HUES48 (cell line): ENCODE results near the gene ABHD5.

Experiments used
- H3K27ac ChIP-seq: one replicate; pipeline ENCODE4 v1.7.0; 2013; ENCODE audit warnings: low read depth, low read length, inconsistent platforms
- H3K27me3 ChIP-seq: 2 replicates; pipeline ENCODE4 v1.6.1; 2013; ENCODE audit warnings: mild to moderate bottlenecking, low read length; ENCODE audit not compliant: control insufficient read depth, insufficient read depth
- H3K36me3 ChIP-seq: 2 replicates; pipeline ENCODE4 v1.6.1; 2013; ENCODE audit warnings: low read length; ENCODE audit not compliant: control insufficient read depth, insufficient read depth
- H3K4me1 ChIP-seq: 2 replicates; pipeline ENCODE4 v1.6.1; 2013; ENCODE audit warnings: mild to moderate bottlenecking, low read length; ENCODE audit not compliant: control insufficient read depth, insufficient read depth
- H3K4me3 ChIP-seq: 2 replicates; pipeline ENCODE4 v1.5.1; 2013; ENCODE audit warnings: mild to moderate bottlenecking, low read depth, low read length
- H3K9ac ChIP-seq: 2 replicates; pipeline ENCODE4 v1.6.1; 2013; ENCODE audit warnings: mild to moderate bottlenecking, low read depth, low read length, moderate library complexity
- H3K9me3 ChIP-seq: 2 replicates; pipeline ENCODE4 v1.6.1; 2013; ENCODE audit warnings: low read length; ENCODE audit not compliant: control insufficient read depth, insufficient read depth

ABHD5 gene

DNA sequence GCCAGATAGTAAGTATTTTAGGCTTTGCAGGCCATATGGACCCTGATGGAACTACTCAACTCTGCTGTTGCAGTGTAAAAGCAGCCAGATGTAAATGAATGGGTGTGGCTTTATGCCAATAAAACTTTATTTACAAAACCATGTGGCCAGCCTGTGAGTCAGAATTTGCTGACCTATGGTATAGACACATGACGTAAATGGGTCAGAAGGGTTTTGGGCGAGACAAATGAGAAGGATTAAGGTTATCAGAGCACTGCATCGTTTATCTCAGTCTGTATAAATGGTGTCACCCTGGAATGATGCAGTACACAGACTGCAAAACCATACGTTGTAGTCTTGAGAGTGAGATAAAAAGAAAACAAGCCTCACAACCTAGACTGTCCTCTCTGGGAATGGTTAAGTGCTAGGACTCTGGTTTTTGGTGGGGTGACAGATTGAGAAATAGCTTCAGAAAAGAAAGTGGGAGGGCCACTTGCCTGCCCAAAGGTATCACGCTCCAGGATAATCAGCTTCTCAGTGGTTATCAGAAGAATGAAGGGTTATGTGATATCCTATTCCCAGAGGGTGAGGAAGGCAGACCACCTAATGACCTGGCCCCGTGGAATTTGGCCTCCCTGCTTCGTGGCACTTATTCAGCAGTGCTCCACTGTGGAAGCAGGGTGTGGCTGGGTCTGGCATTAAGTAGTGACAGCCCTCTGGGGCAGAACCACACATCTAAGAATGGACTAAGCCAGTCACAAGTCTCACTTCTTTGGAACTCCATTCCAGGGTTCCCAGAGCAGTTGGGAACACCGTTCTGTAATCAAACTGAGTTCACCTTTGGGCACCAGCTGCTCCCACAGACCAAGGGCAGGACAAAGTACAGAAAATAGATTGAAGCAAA, 46.1 kb downstream of the ABHD5 start:
- Histone ChIP-seq H3K27me3 (no peaks in the 10 kb centered on the region), H3K4me3 (no peak overlapping the region), H3K27ac (no peak overlapping the region), H3K9me3 (no peaks in the 10 kb centered on the region), H3K4me1 (peaks cover 17% of the 10 kb centered on the region), H3K36me3 (no peaks in the 10 kb centered on the region), H3K9ac (no peak overlapping the region)

DNA sequence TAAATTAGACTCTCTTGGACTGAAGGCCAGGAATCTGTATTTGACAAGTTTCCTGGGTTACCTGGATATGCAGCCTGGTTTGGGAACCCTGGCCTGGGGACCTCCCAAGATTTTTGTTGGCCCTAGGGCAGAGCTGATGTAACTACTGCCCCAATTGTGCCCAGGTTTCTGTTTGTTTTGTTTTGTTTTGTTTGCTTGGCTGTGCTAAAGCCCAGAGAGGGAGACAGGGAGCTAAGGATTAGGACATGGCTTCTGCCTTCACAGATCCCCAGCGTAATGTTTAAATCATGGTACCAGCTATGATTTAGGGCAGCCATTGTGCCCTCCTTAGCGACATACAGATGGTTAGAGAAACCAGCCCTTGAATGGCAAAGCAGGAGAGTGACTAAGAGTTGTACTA, 47.6 kb downstream of the ABHD5 start:
- Histone ChIP-seq H3K4me1 (peaks cover 10% of the 10 kb centered on the region), H3K27ac (no peak overlapping the region), H3K27me3 (no peaks in the 10 kb centered on the region), H3K4me3 (no peak overlapping the region), H3K36me3 (no peaks in the 10 kb centered on the region), H3K9me3 (no peaks in the 10 kb centered on the region), H3K9ac (no peak overlapping the region)

DNA sequence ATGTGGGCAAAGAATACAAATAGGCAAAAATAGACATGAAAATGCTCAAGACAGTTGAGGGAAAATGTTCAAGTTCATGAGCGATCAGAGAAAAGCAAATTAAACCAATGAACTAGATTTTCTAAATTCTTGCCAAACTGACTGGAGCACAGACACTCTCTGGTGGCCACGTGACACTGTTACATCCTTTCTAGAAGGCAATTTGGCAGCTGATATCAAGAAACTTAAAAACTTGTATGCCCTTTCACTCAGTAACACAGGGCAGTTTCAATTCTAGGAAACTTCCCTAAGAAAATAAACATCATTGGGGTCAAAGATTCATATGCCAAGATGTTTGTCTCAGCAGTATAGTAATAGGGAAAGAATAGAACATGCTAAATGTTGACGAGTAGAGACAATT, 52.2 kb downstream of the ABHD5 start:
- Histone ChIP-seq H3K36me3 (no peaks in the 10 kb centered on the region), H3K4me1 (no peaks in the 10 kb centered on the region), H3K27ac (no peak overlapping the region), H3K9me3 (no peaks in the 10 kb centered on the region), H3K27me3 (no peaks in the 10 kb centered on the region), H3K9ac (no peak overlapping the region), H3K4me3 (no peak overlapping the region)

DNA sequence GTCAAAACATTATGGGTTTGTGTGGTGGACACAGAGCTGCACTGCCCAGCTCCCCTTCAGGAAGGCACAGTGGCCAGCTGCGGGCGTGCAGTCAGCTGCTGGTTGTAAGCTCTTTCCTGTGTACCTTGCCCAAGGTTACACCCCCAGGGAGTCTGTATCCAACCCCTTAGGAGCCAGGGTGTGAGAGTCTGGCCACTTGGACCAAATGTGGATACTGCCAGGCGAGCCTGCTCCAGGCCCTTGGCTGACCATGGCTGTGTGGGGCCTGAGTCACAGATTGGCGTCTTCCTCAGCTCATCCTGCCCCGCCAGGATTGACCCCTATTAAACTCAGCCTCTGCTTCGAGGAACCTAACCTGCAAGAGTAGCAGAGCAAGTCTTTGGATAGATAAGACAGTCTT, 56.9 kb downstream of the ABHD5 start:
- Histone ChIP-seq H3K36me3 (no peaks in the 10 kb centered on the region), H3K4me3 (no peak overlapping the region), H3K27ac (no peak overlapping the region), H3K27me3 (no peaks in the 10 kb centered on the region), H3K4me1 (no peaks in the 10 kb centered on the region), H3K9me3 (no peaks in the 10 kb centered on the region), H3K9ac (no peak overlapping the region)

DNA sequence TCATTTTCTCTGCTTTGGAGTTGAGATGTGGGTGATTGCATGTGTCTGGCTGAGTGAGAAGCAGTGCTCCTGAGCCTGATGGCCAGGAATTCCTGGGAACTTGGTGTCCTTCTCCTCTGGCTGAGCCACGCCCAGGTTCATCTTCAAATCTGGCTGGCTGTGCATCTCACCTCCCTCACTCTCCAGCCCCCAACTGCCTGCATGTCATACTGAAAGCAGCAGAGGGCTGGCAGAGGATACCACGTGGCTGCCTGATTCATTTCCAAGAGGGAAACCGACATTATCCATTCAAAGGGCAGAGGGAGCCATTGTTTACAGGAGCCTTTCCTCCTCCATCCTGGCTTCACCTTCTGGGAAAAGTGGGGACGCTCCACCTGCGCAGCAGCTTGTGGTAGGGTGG, 57.4 kb downstream of the ABHD5 start:
- no peak overlapping the region for H3K27ac ChIP-seq
- H3K27me3 ChIP-seq: no peaks in the 10 kb centered on the region
- no peaks in the 10 kb centered on the region for H3K4me1 ChIP-seq
- H3K9ac ChIP-seq: no peak overlapping the region
- no peaks in the 10 kb centered on the region for H3K36me3 ChIP-seq
- no peak overlapping the region for H3K4me3 ChIP-seq
- H3K9me3 ChIP-seq: no peaks in the 10 kb centered on the region

DNA sequence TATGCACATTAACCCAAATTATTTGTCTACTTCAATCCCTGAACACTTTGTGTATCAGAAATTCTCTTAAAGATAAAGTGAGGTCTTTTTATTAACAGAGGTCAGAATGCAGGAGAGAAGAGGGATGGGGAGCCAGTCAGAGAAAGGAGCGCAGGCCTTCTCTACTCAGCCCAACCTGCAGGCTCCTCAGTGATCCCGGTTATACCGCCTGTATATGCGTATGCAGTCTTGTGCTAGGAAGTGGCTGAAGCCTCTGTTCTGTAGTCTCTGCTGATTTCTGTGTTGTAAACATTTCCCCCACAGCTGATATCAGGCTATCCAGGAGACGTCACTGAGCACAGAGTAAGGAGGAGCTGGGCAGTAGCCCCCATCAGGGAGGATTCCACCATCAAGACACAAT, 57.9 kb downstream of the ABHD5 start:
- Histone ChIP-seq H3K9me3 (no peaks in the 10 kb centered on the region), H3K27me3 (no peaks in the 10 kb centered on the region), H3K27ac (no peak overlapping the region), H3K4me3 (no peak overlapping the region), H3K9ac (no peak overlapping the region), H3K36me3 (no peaks in the 10 kb centered on the region), H3K4me1 (no peaks in the 10 kb centered on the region)

DNA sequence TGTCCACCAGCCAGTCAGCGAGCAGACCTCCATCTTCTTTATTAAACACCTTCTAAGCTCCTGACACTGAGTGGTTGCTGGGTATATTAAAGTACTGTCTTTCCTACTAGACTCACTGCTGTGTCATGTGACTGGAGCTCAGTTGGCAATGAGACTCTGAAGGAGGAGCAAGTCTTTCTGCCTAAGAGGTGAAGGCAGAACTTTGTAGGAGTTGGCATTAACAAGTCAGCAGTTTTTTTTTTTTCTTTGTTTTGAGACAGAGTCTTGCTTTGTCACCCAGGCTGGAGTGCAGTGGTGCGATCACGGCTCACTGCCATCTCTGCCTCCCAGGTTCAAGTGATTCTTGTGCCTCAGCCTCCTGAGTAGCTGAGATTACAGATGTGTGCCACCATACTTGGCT, 62.2 kb downstream of the ABHD5 start:
- no peak overlapping the region for H3K9ac ChIP-seq
- H3K4me3 ChIP-seq: no peak overlapping the region
- H3K27ac ChIP-seq: no peak overlapping the region
- no peaks in the 10 kb centered on the region for H3K4me1 ChIP-seq
- no peaks in the 10 kb centered on the region for H3K9me3 ChIP-seq
- H3K27me3 ChIP-seq: no peaks in the 10 kb centered on the region
- H3K36me3 ChIP-seq: no peaks in the 10 kb centered on the region

DNA sequence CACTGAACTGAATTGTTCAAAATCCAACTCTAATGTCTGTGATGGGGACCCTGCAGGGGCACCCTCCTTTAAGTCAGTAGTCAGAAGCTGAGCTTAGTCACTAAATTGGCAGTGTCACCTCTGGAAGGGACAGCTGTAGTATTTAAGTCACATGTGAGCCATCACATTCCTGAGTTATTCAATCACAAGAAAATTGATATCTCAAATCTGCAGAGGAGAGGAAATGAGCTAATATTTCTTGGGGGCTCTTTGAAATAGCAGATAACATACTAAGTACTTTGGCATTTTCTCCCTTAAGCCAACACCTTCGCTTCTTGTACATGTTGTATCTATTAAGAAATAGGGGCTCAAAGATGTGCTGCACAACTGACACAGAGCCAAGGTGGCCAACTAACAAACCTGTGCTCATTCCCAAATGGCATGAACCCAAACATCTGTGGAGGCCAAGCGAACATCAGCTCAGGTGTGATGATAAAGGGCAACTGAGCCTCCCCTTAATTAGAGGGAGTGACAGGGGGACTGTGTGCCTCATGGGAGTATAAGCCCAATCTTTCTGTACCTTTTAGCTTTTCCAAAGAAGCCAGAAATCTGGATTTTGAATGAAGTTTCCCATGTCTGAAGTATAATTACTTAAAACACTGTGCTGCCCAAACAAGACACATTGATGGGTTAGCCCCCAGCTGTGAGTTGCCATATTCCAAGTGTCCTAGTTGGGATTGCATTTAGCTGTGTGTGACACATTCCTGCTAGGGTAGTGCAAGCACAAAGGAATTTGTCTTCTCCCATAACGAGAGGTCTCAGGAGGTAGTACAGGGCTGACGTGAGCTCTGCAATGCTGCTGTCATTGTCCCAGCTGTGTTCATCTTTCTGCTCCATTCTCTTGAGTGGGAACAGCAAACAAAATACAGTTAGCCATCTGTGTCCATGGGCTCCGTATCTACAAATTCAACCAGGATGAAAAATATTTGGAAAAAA, 63.3 kb downstream of the ABHD5 start:
- Histone ChIP-seq H3K9ac (no peak overlapping the region), H3K27me3 (no peaks in the 10 kb centered on the region), H3K4me1 (peaks cover 3% of the 10 kb centered on the region; the same call in 1 of the 2 replicates), H3K27ac (no peak overlapping the region), H3K9me3 (no peaks in the 10 kb centered on the region), H3K36me3 (no peaks in the 10 kb centered on the region), H3K4me3 (no peak overlapping the region)

DNA sequence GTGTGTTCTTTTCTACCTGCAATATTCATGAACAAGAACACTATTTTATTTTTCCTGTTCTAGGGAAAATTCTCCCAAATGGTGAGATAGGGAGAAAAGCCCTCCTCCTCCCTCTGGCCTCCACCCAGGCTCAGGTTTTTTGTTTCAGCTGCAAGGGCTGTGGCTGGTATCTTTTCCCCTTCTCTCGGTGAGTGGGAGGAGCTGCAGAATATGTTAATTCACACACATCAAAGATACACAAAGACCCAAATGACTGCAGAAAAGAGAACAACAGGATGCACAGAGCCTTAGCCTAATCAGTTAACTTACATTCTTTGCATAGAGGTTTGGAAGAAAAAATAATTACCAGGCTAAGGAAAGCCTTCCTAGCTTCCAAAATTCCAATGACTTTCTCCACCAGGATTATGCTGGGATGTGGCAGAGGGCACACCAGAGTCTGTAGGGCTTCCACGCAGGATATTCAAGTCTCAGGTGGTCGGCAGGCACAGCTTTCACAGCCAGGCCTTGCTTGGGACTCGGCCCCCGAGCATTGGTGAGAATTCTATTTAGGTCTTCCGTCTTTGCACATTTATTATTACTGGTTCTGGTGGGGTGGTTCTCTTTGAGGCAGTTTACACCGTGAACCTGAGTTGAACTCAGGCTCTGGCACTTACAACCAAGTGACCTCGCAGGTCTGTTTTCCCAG, 64.9 kb downstream of the ABHD5 start:
- H3K9ac ChIP-seq: no peak overlapping the region
- H3K4me1 ChIP-seq: peaks cover 7% of the 10 kb centered on the region; the same call in 1 of the 2 replicates
- H3K27me3 ChIP-seq: no peaks in the 10 kb centered on the region
- H3K9me3 ChIP-seq: no peaks in the 10 kb centered on the region
- no peak overlapping the region for H3K4me3 ChIP-seq
- no peak overlapping the region for H3K27ac ChIP-seq
- no peaks in the 10 kb centered on the region for H3K36me3 ChIP-seq

DNA sequence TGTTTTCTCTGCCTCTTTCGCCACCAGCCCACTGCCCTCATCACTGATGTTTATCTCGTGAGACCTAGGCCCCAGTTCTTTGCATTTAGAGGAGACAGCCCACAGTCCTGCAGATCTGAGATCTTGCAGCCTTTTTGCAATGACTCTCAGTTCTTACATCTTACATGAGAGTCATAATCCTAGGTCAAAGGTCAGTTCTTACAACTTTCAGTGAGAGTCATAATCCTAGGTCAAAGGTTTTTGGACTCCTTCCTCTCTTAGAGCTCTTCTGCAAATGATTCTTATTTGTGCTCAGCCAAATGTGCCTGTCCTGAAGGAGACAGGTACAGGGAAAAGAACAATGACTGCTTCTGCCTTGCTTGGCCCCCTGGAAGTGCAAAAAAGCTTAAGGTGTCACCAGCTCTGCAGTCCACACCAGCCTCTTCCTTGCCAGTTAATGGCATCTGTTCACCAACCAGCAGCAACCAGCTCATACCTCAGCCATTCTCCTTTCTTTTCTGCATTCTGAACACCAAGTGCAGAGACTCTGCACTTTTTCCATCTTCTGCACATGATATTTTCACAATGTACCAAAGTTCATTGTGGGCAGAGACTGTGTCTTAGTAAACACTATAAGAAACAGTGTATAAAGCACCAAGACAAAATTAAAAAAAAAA, 67.1 kb downstream of the ABHD5 start:
- Histone ChIP-seq H3K27ac (no peak overlapping the region), H3K9ac (no peak overlapping the region), H3K27me3 (no peaks in the 10 kb centered on the region), H3K36me3 (no peaks in the 10 kb centered on the region), H3K9me3 (no peaks in the 10 kb centered on the region), H3K4me1 (peaks cover 7% of the 10 kb centered on the region; the same call in 1 of the 2 replicates), H3K4me3 (no peak overlapping the region)
